H9 (cell line): ENCODE data around the gene C1orf21. TPM values are rescaled to one million over a fixed set of nuclear protein-coding genes. Genes with fewer than 3 reads are reported as not detected.

ENCODE experiments used
- DNase-seq: peaks from one replicate; pipeline ENCODE4 v3.0.0-alpha.2; 2017
- H2AFZ ChIP-seq: one replicate; pipeline ENCODE4 v1.6.1; 2013; ENCODE audit warnings: mild to moderate bottlenecking, low read length, control low read depth, moderate library complexity
- H2AK5ac ChIP-seq: 2 replicates; pipeline ENCODE4 v1.6.1; 2013; ENCODE audit warnings: low read length, control low read depth, mixed read lengths; ENCODE audit not compliant: insufficient read length
- H2BK120ac ChIP-seq: one replicate; pipeline ENCODE4 v1.6.1; 2013; ENCODE audit warnings: low read depth, mild to moderate bottlenecking, low read length, control low read depth, inconsistent platforms; ENCODE audit not compliant: poor library complexity, severe bottlenecking
- H2BK12ac ChIP-seq: 2 replicates; pipeline ENCODE4 v1.6.1; 2013; ENCODE audit warnings: low read length, control low read depth, mixed read lengths, low read depth; ENCODE audit not compliant: insufficient read length
- H2BK15ac ChIP-seq: 2 replicates; pipeline ENCODE4 v1.6.1; 2013; ENCODE audit warnings: low read depth, low read length, control low read depth
- H2BK20ac ChIP-seq: one replicate; pipeline ENCODE4 v1.6.1; 2013; ENCODE audit warnings: low read depth, mild to moderate bottlenecking, low read length, control low read depth, inconsistent platforms; ENCODE audit not compliant: poor library complexity, severe bottlenecking
- H2BK5ac ChIP-seq: 2 replicates; pipeline ENCODE4 v1.6.1; 2013; ENCODE audit warnings: low read length, control low read depth, mixed read lengths; ENCODE audit not compliant: insufficient read length
- H3K14ac ChIP-seq: 2 replicates; pipeline ENCODE4 v1.6.1; 2013; ENCODE audit warnings: low read length, control low read depth; ENCODE audit not compliant: insufficient read depth
- H3K18ac ChIP-seq: 2 replicates; pipeline ENCODE4 v1.6.1; 2013; ENCODE audit warnings: low read depth, mild to moderate bottlenecking, mixed read lengths, low read length, control low read depth; ENCODE audit not compliant: insufficient read length
- H3K23ac ChIP-seq: 2 replicates; pipeline ENCODE4 v1.6.1; 2013; ENCODE audit warnings: low read length, control low read depth, mixed read lengths, low read depth; ENCODE audit not compliant: insufficient read length
- H3K23me2 ChIP-seq: 2 replicates; pipeline ENCODE4 v1.6.1; 2013; ENCODE audit warnings: low read depth, mild to moderate bottlenecking, mixed read lengths, low read length, control low read depth; ENCODE audit not compliant: insufficient read length, poor library complexity, severe bottlenecking
- H3K27ac ChIP-seq: 2 replicates; pipeline ENCODE4 v1.5.1; 2013; ENCODE audit warnings: low read length, control low read depth, mixed read lengths, low read depth; ENCODE audit not compliant: insufficient read length
- H3K27me3 ChIP-seq: 2 replicates; pipeline ENCODE4 v1.6.1; 2013; ENCODE audit warnings: low read length, control low read depth, inconsistent platforms; ENCODE audit not compliant: insufficient read depth
- H3K4ac ChIP-seq: 2 replicates; pipeline ENCODE4 v1.6.1; 2013; ENCODE audit warnings: low read depth, mild to moderate bottlenecking, control low read depth, inconsistent platforms, low read length, moderate library complexity
- H3K4me1 ChIP-seq: 2 replicates; pipeline ENCODE4 v1.6.1; 2013; ENCODE audit warnings: low read length, control low read depth, inconsistent platforms; ENCODE audit not compliant: insufficient read depth
- H3K4me2 ChIP-seq: 2 replicates; pipeline ENCODE4 v1.6.1; 2013; ENCODE audit warnings: low read length, control low read depth, mixed read lengths; ENCODE audit not compliant: insufficient read length, insufficient read depth
- H3K56ac ChIP-seq: 2 replicates; pipeline ENCODE4 v1.6.1; 2013; ENCODE audit warnings: low read depth, mild to moderate bottlenecking, mixed read lengths, low read length, control low read depth; ENCODE audit not compliant: insufficient read length
- H3K79me1 ChIP-seq: 2 replicates; pipeline ENCODE4 v1.6.1; 2013; ENCODE audit warnings: low read depth, mild to moderate bottlenecking, moderate library complexity, low read length, control low read depth, inconsistent platforms; ENCODE audit not compliant: insufficient read depth, poor library complexity, severe bottlenecking
- H3K79me2 ChIP-seq: 2 replicates; pipeline ENCODE4 v1.6.1; 2013; ENCODE audit warnings: low read length, control low read depth, inconsistent platforms; ENCODE audit not compliant: insufficient read depth
- H3K9ac ChIP-seq: 2 replicates; pipeline ENCODE4 v1.6.1; 2013; ENCODE audit warnings: low read length, control low read depth, mixed read lengths; ENCODE audit not compliant: insufficient read length; ENCODE audit errors: extremely low read depth
- H3K9me3 ChIP-seq: one replicate; pipeline ENCODE4 v1.6.1; 2013; ENCODE audit warnings: low read depth, low read length, inconsistent platforms; ENCODE audit not compliant: control insufficient read depth
- H3T11ph ChIP-seq: one replicate; pipeline ENCODE4 v1.6.1; 2013; ENCODE audit warnings: mild to moderate bottlenecking, low read length, control low read depth, inconsistent platforms
- H4K20me1 ChIP-seq: one replicate; pipeline ENCODE4 v1.6.1; 2013; ENCODE audit not compliant: control insufficient read depth, insufficient read length, insufficient read depth
- H4K5ac ChIP-seq: 2 replicates; pipeline ENCODE4 v1.6.1; 2013; ENCODE audit warnings: low read depth, mild to moderate bottlenecking, mixed read lengths, low read length, control low read depth; ENCODE audit not compliant: insufficient read length
- H4K8ac ChIP-seq: replicated peaks from 2 replicates; pipeline ENCODE4 v1.6.1; 2013; ENCODE audit warnings: low read length, control low read depth, mixed read lengths, low read depth; ENCODE audit not compliant: insufficient read length
- H4K91ac ChIP-seq: 2 replicates; pipeline ENCODE4 v1.6.1; 2013; ENCODE audit warnings: low read depth, mild to moderate bottlenecking, moderate library complexity, mixed read lengths, low read length, control low read depth; ENCODE audit not compliant: insufficient read length
- H3K27ac Mint-ChIP-seq, 3 experiments: 2 replicates in 2 of 3; 3 replicates in 1 of 3; pipeline ENCODE4 v1.8.0; 2020 to 2021; ENCODE audit warnings: mixed read lengths in 3 of 3, mild to moderate bottlenecking in 1 of 3, moderate library complexity in 1 of 3
- H3K27me3 Mint-ChIP-seq: 2 replicates; pipeline ENCODE4 v1.8.0; 2021; ENCODE audit warnings: low read depth, mild to moderate bottlenecking, moderate library complexity, mixed read lengths
- H3K36me3 Mint-ChIP-seq, 3 experiments: 2 replicates in 2 of 3; 3 replicates in 1 of 3; pipeline ENCODE4 v1.8.0; 2020 to 2021; ENCODE audit warnings: low read depth in 3 of 3, mixed read lengths in 3 of 3; ENCODE audit not compliant: insufficient read depth in 1 of 3
- H3K4me1 Mint-ChIP-seq, 2 experiments: 2 replicates each; pipeline ENCODE4 v1.8.0; 2020; ENCODE audit warnings: mixed read lengths in 2 of 2
- H3K4me3 Mint-ChIP-seq, 2 experiments: 2 replicates in 1 of 2; 3 replicates in 1 of 2; pipeline ENCODE4 v1.8.0; 2020 to 2021; ENCODE audit warnings: mild to moderate bottlenecking in 2 of 2, mixed read lengths in 2 of 2, moderate library complexity in 1 of 2
- H3K9me3 Mint-ChIP-seq, 2 experiments: 2 replicates in 1 of 2; 3 replicates in 1 of 2; pipeline ENCODE4 v1.8.0; 2020; ENCODE audit warnings: mild to moderate bottlenecking in 2 of 2, mixed read lengths in 2 of 2, moderate library complexity in 1 of 2
- whole genome bisulfite sequencing: extraction: QIAGEN DNeasy Blood & Tissue Kit; methylation state at CpG from one replicate; pipeline ENCODE4 v1.1.7; 2013; ENCODE audit warnings: missing lambda C conversion rate, low lambda C conversion rate, mixed read lengths; ENCODE audit not compliant: insufficient read length; ENCODE audit errors: extremely low coverage; 5-methylcytosine and 5-hydroxymethylcytosine counted together
- total RNA-seq: library from RNA; stranded (reverse); gene quantifications from 2 replicates; pipeline ENCODE4 v1.2.1, GENCODE V29; 2021
- TF ChIP-seq, protein P1 (sequence below): fragments of 200-600 bp; sonication (generic); conservative IDR thresholded peaks from 3 replicates; pipeline ENCODE4 v1.8.0; 2021; ENCODE audit warnings: antibody characterized with exemption, mild to moderate bottlenecking

The C1orf21 gene
- total RNA-seq, 1 experiment from 2014 or later: 36.0 TPM

DNA sequence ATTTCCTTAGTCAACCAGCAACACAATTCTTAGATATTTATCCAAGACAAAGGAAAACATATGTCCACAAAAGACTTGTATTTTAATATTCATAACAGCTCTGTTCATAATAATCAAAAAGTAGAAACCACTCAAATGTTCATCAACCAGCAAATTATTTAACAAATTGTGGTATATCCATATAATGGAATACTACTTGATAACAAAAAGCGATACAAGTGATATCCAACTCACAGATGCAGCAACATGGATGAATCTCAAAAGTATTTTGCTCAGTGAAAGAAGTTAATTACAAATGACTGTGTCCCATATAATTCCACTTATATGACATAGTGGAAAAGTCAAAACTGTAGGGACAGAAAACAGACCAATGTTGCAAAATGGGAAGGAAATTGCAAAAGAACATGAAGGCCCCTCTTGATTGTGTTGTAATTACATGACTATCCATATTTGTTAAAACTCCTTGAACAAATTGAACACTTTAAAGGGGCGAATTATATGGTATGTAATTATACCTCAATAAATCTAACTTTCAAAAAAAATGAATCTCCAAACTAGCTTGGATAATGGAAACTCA is 250.9 kb downstream of the C1orf21 start:
- no CpG with 5 or more reads among the region's 2 CpGs for WGBS
- peaks cover 2% of the 10 kb centered on the region for H3K27me3 Mint-ChIP-seq
- H2BK5ac ChIP-seq: no peak overlapping the region
- no peak overlapping the region for H3K9ac ChIP-seq
- H3K14ac ChIP-seq: no peak overlapping the region
- H4K91ac ChIP-seq: no peak overlapping the region
- no peaks in the 10 kb centered on the region for H3K27me3 ChIP-seq
- TF ChIP-seq, protein P1, sequence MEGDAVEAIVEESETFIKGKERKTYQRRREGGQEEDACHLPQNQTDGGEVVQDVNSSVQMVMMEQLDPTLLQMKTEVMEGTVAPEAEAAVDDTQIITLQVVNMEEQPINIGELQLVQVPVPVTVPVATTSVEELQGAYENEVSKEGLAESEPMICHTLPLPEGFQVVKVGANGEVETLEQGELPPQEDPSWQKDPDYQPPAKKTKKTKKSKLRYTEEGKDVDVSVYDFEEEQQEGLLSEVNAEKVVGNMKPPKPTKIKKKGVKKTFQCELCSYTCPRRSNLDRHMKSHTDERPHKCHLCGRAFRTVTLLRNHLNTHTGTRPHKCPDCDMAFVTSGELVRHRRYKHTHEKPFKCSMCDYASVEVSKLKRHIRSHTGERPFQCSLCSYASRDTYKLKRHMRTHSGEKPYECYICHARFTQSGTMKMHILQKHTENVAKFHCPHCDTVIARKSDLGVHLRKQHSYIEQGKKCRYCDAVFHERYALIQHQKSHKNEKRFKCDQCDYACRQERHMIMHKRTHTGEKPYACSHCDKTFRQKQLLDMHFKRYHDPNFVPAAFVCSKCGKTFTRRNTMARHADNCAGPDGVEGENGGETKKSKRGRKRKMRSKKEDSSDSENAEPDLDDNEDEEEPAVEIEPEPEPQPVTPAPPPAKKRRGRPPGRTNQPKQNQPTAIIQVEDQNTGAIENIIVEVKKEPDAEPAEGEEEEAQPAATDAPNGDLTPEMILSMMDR: no peak
- H3K4me3 Mint-ChIP-seq: no peak overlapping the region
- no peak overlapping the region for H4K5ac ChIP-seq
- no peak overlapping the region for H3K56ac ChIP-seq
- H2AK5ac ChIP-seq: no peak overlapping the region
- no peak overlapping the region for H3K27ac ChIP-seq
- H3K79me2 ChIP-seq: no peaks in the 10 kb centered on the region
- H3K4me1 ChIP-seq: no peaks in the 10 kb centered on the region; the same call in 1 of the 2 replicates
- peaks cover 0 to 5% (median 0%) of the 10 kb centered on the region in 3 experiments; a peak in 2 of 7 replicates for H3K36me3 Mint-ChIP-seq
- no peak overlapping the region for H2BK12ac ChIP-seq
- no peaks in the 10 kb centered on the region for H3K9me3 ChIP-seq
- H3K4me1 Mint-ChIP-seq: peaks cover 3 to 12% of the 10 kb centered on the region in 2 experiments; a peak in 1 of 4 replicates
- no peak overlapping the region for H2BK20ac ChIP-seq
- no peak overlapping the region for H3K23ac ChIP-seq
- H2BK15ac ChIP-seq: no peak overlapping the region
- no peaks in the 10 kb centered on the region for H4K20me1 ChIP-seq
- H3K79me1 ChIP-seq: no peaks in the 10 kb centered on the region
- H4K8ac ChIP-seq: no peak overlapping the region
- H3K4me2 ChIP-seq: no peak overlapping the region
- no peaks in the 10 kb centered on the region for H3K23me2 ChIP-seq
- H3T11ph ChIP-seq: no peak overlapping the region
- no peak for DNase-seq
- H2BK120ac ChIP-seq: no peak overlapping the region
- H3K27ac Mint-ChIP-seq: no peak overlapping the region
- H2AFZ ChIP-seq: no peak overlapping the region
- H3K4ac ChIP-seq: no peak overlapping the region
- no peak overlapping the region for H3K18ac ChIP-seq
- no peaks in the 10 kb centered on the region; a peak in 2 of 5 replicates for H3K9me3 Mint-ChIP-seq
